ENCODE results near the gene GAMT.

- TF ChIP-seq REST (IDR thresholded peaks at IDR 0.05; ENCODE audit: borderline replicate concordance in 1 of 2, low read depth in 1 of 2, low read length in 2 of 2), result no peak
- no peak for TF ChIP-seq RBAK (CRISPR knock-in tag; IDR thresholded peaks at IDR 0.05)
- no peak for TF ChIP-seq ARNT (IDR thresholded peaks at IDR 0.05)
Observed at GRCh38 chr19:1401889-1402217, 511 bp upstream of the GAMT start.

All from HepG2 (cell line).